Skeletal muscle tissue (tissue), 4 donors: Measurements from ENCODE around the gene NEK9. TPM values are rescaled to one million over a fixed set of nuclear protein-coding genes. Genes with fewer than 3 reads are reported as not detected.
"Not testable (repeated sequence)": the region's sequence is repeated elsewhere in the genome, so short reads cannot be mapped to it uniquely, and the experiment has no call there.

Experiments used
- H3K27ac ChIP-seq: one replicate; pipeline ENCODE4 v1.7.0; 2013; ENCODE audit warnings: mild to moderate bottlenecking, low read depth, low read length, inconsistent platforms
- H3K27me3 ChIP-seq, 3 donors: one replicate each; pipeline ENCODE4 v1.7.0; 2013; ENCODE audit warnings: low read length in 3 of 3; ENCODE audit not compliant: control insufficient read depth in 3 of 3, insufficient read depth in 3 of 3
- H3K36me3 ChIP-seq, 3 donors: one replicate each; pipeline ENCODE4 v1.7.0; 2013; ENCODE audit warnings: low read length in 3 of 3; ENCODE audit not compliant: control insufficient read depth in 3 of 3, insufficient read depth in 3 of 3
- H3K4me1 ChIP-seq, 3 donors: one replicate each; pipeline ENCODE4 v1.7.0; 2013; ENCODE audit warnings: low read length in 3 of 3, mild to moderate bottlenecking in 3 of 3; ENCODE audit not compliant: control insufficient read depth in 3 of 3, insufficient read depth in 3 of 3
- H3K4me3 ChIP-seq, 3 donors: one replicate each; pipeline ENCODE4 v1.7.0; 2013; ENCODE audit warnings: low read length in 3 of 3
- H3K9ac ChIP-seq, 3 donors: one replicate each; pipeline ENCODE4 v1.7.0; 2013; ENCODE audit warnings: low read length in 3 of 3, mild to moderate bottlenecking in 3 of 3, moderate library complexity in 2 of 3, low read depth in 1 of 3
- H3K9me3 ChIP-seq, 3 donors: one replicate each; pipeline ENCODE4 v1.7.0; 2013; ENCODE audit warnings: low read length in 3 of 3; ENCODE audit not compliant: control insufficient read depth in 3 of 3
- total RNA-seq: library from RNA; depleted of rRNA; stranded (reverse); fragments of >200 nt; gene quantifications from one replicate; pipeline ENCODE4 v1.2.3, GENCODE V29; 2014
- donor health status: Osteomylitis.

The NEK9 gene
- total RNA-seq, 1 donor from 2014 or later: 59.0 TPM

DNA sequence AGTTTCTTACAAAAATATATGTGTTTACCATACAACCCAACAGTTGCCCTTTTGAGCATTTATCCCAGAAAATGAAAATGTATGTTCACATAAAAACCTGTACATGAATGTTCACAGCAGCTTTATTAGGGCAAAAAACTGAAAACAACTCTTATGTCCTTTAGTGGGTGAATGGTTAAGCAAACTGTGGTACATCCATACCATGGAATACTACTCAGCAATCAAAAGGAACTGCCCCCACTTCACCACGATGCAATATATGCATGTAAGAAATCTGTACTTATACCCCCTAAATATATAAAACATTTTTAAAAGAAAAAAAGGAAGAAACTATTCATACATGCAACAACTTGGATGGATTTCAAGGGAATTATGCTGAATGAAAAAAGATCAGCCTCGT lies 6.7 kb upstream of the NEK9 start:
- H3K4me1 ChIP-seq: peaks cover 2 to 7% (median 5%) of the 10 kb centered on the region in 3 donors
- no peak overlapping the region for H3K9ac ChIP-seq
- H3K9me3 ChIP-seq: no peaks in the 10 kb centered on the region
- H3K36me3 ChIP-seq: peaks cover 5 to 21% (median 12%) of the 10 kb centered on the region in 3 donors
- no peaks in the 10 kb centered on the region for H3K27me3 ChIP-seq
- no peak overlapping the region for H3K27ac ChIP-seq
- no peak overlapping the region for H3K4me3 ChIP-seq

DNA sequence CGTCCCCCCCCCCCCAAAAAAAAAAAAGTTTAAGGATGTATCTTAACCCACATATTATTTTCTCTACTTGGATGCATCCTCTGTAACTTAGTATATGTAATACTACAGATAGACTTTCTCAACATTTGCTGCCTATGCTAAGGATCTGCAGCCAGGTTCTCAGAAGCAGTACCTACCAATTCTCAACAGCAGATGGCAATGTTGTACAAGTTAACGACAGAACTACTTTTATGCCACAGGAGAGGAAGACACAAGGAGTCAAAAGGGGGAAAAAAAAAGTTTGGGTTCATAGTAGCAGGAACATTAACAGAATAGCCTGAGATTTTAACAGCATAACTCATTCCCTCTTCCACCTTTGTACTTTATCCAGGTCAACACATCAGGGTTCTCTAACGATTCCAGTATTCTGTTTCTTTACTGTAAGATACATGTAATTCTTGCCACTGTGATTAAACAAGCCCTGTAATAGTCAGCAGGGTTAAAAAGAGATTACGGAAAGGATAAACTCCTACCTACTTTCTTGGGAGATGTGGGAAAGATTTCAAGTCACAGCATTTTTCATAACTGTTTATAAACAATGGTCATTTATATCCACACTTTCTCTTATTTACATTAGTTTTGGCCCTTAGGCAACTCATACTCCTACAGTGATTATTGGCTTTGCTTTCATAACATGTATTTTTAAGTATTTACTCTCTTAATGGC lies 5.7 kb upstream of the NEK9 start:
- Histone ChIP-seq H3K36me3 (peaks cover 5 to 21% (median 12%) of the 10 kb centered on the region in 3 donors), H3K27ac (no peak overlapping the region), H3K4me3 (no peak overlapping the region), H3K9me3 (no peaks in the 10 kb centered on the region), H3K4me1 (peaks cover 9 to 13% (median 10%) of the 10 kb centered on the region in 3 donors), H3K27me3 (no peaks in the 10 kb centered on the region), H3K9ac (no peak overlapping the region)

- H3K4me1 ChIP-seq: peaks cover 18 to 27% (median 26%) of the 10 kb centered on the region in 3 donors
- H3K9me3 ChIP-seq: no peaks in the 10 kb centered on the region
- H3K27ac ChIP-seq: no peak overlapping the region
- H3K36me3 ChIP-seq: peaks cover 0 to 3% (median 1%) of the 10 kb centered on the region in 3 donors
- H3K4me3 ChIP-seq: no peak overlapping the region
- H3K9ac ChIP-seq: no peak overlapping the region
- no peaks in the 10 kb centered on the region for H3K27me3 ChIP-seq
These were observed 1.7 kb upstream of the NEK9 start for GRCh38 chr14:75128596-75128990.

DNA sequence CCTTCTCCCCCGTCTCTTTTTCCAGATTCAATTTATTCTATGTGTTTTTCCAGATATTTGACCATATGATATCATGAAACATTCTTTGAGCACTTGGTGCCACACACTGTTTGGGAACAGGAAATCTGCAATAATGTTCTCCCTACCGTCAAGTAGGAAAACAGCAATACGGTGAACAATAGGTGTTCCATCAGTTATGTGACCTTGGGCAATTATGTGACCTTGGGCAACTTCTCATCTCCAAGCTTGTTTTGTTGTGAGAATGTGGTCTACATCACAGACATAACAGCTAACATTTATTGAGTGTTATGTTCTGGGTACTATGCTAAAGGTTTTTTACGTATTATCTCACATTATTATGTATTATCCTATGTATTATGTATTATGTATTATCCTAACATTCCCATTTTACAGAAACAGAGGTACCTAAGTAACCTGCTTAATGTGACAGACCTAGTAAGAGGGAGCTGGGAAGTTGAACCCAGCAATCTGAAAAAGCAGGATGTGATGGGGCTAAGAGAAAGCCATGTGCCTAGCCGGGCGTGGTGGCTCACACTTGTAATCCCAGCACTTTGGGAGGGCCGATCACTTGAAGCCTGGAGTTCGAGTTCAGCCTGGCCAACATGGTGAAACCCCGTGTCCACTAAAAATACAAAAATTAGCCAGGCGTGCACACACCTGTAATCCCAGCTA lies 1.2 kb upstream of the NEK9 start:
- H3K9ac ChIP-seq: peak overlapping the region; percentile 98 to 99 (median 98)
- peaks cover 18 to 27% (median 26%) of the 10 kb centered on the region in 3 donors for H3K4me1 ChIP-seq
- H3K27ac ChIP-seq: peak overlapping the region; percentile 10

GRCh38 chr14:75127474-75127820 lies 599 bp upstream of the NEK9 start:
- H3K4me1 ChIP-seq: peaks cover 18 to 27% (median 26%) of the 10 kb centered on the region in 3 donors
- not testable (repeated sequence) for H3K27me3 ChIP-seq, H3K36me3 ChIP-seq, H3K9me3 ChIP-seq
- peak overlapping the region; percentile 82 to 96 (median 94) for H3K4me3 ChIP-seq
- peak overlapping the region; percentile 94 for H3K27ac ChIP-seq
- H3K9ac ChIP-seq: peak overlapping the region; percentile 98 to 99 (median 98)

More for the DNA sequence above, 1.2 kb upstream of the NEK9 start:
- H3K9me3 ChIP-seq: no peaks in the 10 kb centered on the region
- H3K36me3 ChIP-seq: no peaks in the 10 kb centered on the region
- no peaks in the 10 kb centered on the region for H3K27me3 ChIP-seq
- peak overlapping the region; percentile 82 to 96 (median 94) for H3K4me3 ChIP-seq

DNA sequence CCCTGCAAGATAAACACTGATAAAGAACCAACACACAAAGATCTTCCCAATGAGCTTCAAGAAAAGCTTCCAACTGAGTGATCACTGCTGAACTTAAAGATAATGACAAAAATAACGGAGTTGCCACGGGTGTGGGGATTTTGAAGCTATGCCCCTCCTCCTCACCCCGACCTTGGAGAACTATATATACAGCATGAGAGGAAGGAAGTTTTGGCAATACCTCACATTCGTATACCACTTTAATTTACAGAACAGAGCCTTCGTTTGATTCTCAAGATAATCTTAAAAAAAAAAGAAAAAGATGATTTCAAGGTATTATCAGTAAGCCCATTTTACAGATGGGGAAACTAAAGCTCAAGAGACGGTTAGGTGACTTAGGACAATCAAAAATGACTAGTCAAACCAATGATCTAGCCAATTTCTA lies 715 bp downstream of the NEK9 start:
- peak overlapping the region; percentile 94 for H3K27ac ChIP-seq
- H3K9ac ChIP-seq: peak overlapping the region; percentile 98 to 99 (median 98)
- H3K27me3 ChIP-seq: no peaks in the 10 kb centered on the region
- H3K9me3 ChIP-seq: no peaks in the 10 kb centered on the region
- H3K4me1 ChIP-seq: peaks cover 18 to 27% (median 26%) of the 10 kb centered on the region in 3 donors
- H3K36me3 ChIP-seq: peaks cover under 1 to 7% (median 3%) of the 10 kb centered on the region in 3 donors
- H3K4me3 ChIP-seq: peak overlapping the region; percentile 82 to 96 (median 94)

DNA sequence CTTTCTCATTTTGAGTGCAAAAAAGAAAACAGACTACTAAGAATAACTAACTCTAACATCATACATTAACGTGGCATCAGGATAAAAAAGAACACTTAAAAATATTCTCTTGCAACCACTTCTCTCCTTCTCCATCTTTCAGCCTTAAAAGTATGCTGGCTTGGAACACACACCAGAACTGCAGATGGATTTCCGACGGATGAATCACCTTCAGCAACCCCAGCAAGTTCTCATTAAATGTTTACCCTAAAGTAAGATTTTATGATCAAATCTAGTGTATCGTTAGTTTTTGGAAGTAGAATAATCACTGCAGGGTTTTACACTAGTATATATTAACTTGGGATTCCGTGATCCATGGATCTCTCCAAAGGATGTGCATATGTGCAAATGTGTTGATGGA lies 1.2 kb downstream of the NEK9 start:
- H3K9me3 ChIP-seq: no peaks in the 10 kb centered on the region
- H3K4me1 ChIP-seq: peaks cover 18 to 27% (median 26%) of the 10 kb centered on the region in 3 donors
- peak overlapping the region; percentile 94 for H3K27ac ChIP-seq

GRCh38 chr14:75123991-75124390 lies 2.9 kb downstream of the NEK9 start:
- Histone ChIP-seq H3K9ac (peak overlapping the region in 1 of 3 donors; percentile 8), H3K27ac (no peak overlapping the region), H3K36me3 (peaks cover 11 to 20% (median 18%) of the 10 kb centered on the region in 3 donors), H3K9me3 (no peaks in the 10 kb centered on the region), H3K4me3 (no peak overlapping the region), H3K4me1 (peaks cover 18 to 27% (median 26%) of the 10 kb centered on the region in 3 donors), H3K27me3 (no peaks in the 10 kb centered on the region)

More for the DNA sequence above, 1.2 kb downstream of the NEK9 start:
- Histone ChIP-seq H3K27me3 (no peaks in the 10 kb centered on the region), H3K9ac (peak overlapping the region; percentile 98 to 99 (median 98)), H3K36me3 (peaks cover 3 to 10% (median 6%) of the 10 kb centered on the region in 3 donors), H3K4me3 (peak overlapping the region; percentile 82 to 96 (median 94))

- Histone ChIP-seq H3K27ac (no peak overlapping the region), H3K9ac (no peak overlapping the region), H3K9me3 (no peaks in the 10 kb centered on the region), H3K4me3 (no peak overlapping the region), H3K36me3 (peaks cover 22 to 37% (median 33%) of the 10 kb centered on the region in 3 donors), H3K27me3 (no peaks in the 10 kb centered on the region), H3K4me1 (peaks cover 7 to 14% (median 14%) of the 10 kb centered on the region in 3 donors)
These were observed 5.3 kb downstream of the NEK9 start for GRCh38 chr14:75121552-75121951.
